SK-N-DZ (cell line): ENCODE measurements around the gene ASTN2.

Source experiments
- DNase-seq: peaks from one replicate; pipeline ENCODE4 v3.0.0-alpha.2; 2015; ENCODE audit warnings: low spot score

The ASTN2 gene

GRCh38 chr9:116674210-116674980, 740.5 kb downstream of the ASTN2 start:
- no peak for DNase-seq

- no peak for DNase-seq
Observed at GRCh38 chr9:116673375-116673774, 741.5 kb downstream of the ASTN2 start.

DNA sequence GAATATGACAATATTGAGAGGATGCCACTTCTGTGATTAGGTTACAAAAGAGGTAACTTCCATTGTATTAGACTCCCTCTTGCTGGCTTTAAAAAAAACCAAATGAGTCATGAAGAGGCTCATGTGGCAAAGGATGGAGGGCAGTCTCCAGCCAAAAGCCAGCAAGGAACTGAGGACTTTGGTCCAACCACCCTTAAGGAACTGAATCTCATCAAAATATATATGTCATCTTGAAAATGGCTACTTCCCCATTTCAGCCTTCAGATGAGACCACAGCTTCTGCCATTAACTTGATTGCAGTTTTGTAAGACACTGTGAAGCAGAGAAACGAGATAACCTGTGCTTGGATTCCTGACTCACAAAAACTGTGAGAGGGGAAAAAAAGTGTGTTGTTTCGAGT, 743.3 kb downstream of the ASTN2 start:
- no peak for DNase-seq

GRCh38 chr9:116668970-116669695, 745.7 kb downstream of the ASTN2 start:
- no peak for DNase-seq

DNA sequence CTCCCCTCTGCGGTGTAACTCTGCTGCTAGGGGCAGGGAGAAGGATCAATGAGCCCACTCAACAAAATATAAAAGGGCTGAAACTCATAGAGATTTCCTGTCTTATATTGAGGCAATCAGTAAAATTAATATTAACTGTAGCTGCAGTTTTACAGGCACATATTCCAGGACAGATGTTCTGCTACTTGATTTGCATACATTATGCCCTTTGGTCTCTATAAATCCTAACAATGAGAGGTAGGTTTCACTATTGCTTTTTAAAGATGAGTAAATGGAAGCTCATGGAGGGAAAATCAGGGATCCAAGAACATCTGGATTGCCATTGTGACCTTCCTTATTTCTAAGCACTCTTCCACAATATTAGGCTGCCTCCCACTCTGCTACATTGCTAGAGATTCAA, 751.3 kb downstream of the ASTN2 start:
- no peak for DNase-seq

- DNase-seq: no peak
Observed at GRCh38 chr9:116662646-116663310, 752.1 kb downstream of the ASTN2 start.

GRCh38 chr9:116661037-116661954, 753.6 kb downstream of the ASTN2 start:
- peak; percentile 70 for DNase-seq

DNA sequence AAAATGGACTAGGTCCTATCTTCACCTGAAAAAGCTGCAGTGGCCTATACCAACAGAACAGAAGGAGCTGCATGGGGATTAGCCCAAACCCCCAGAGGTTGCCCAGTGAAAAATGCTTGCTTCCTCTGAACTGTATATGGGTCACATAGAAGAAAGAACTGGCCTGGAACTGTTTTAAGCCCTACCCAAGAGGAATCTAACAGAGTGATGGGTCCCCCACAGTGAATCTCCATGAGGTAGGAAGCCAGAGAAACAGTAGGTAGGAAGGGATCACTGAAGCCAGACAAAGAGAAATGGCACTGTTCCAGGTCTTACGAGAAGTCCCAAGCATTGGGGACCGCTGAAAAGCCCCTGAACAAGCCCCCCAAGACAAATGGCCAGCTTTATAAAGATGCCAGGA, 756.6 kb downstream of the ASTN2 start:
- no peak for DNase-seq

DNA sequence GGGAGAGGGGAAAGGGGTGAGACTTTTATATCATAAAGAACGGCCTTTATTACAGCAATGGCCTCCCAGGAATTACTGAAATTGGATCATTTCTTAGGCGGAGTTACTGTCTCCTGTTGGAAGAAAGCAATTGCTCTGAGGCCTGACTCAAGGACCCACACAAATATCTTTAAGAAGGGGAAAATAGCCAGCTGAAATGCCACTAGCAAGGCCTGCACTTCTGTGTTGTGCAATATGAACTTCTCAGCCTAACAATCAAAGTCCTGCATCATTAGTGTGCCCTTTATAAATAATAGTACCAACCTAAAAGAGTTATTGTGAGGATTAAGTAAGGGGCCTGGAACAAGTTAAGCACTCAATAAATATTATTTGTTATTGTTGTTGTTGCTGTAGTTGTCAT, 757.9 kb downstream of the ASTN2 start:
- DNase-seq: no peak

DNA sequence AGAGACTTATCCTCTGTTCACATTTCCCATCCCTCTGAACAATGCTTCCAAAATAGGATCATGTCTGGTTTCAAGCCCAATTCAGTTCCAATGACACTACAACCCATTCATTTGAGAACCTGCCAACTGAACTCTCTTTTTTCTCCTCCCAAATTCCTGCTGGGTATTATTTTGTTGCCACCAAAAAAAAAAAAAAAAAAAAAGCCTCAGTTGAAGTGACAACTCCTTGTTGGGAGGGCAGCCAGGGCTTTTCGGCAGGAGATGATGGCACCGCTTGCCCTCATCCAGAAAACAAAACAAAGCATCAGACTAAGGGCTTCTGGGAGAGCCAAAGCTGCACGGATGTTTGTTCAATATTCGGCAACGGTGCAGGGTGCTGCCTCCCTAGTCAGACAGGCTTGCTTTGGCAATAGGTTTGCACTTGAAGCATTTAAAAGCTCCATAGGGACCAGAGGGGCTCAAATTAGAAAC, 758.3 kb downstream of the ASTN2 start:
- DNase-seq: no peak

- DNase-seq: no peak
Observed at GRCh38 chr9:116654059-116654355, 760.9 kb downstream of the ASTN2 start.

- DNase-seq: no peak
Observed at GRCh38 chr9:116653348-116654058, 761.4 kb downstream of the ASTN2 start.

GRCh38 chr9:116647515-116647809, 767.4 kb downstream of the ASTN2 start:
- no peak for DNase-seq

GRCh38 chr9:116646661-116647514, 768.0 kb downstream of the ASTN2 start:
- DNase-seq: peak; percentile 47

- DNase-seq: no peak
Observed at GRCh38 chr9:116644091-116644688, 770.7 kb downstream of the ASTN2 start.

DNA sequence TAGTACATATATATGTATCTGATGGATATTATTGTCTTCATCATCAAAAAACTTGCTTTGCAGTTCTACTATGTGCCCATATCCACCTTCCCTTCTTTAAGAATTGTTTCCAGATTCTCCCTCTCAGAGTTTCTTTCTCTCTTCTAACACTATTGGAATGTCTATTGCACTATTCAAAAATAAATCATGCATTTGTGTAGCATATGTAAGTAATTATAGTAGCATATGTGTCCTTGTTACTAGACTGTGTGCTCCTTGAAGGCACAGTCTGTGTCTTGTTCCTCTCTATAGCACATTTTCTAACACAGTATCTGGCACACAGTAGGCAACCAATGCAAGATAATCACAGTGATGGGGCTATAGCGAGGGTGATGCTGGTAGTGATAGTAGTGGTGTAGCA, 771.2 kb downstream of the ASTN2 start:
- DNase-seq: no peak

DNA sequence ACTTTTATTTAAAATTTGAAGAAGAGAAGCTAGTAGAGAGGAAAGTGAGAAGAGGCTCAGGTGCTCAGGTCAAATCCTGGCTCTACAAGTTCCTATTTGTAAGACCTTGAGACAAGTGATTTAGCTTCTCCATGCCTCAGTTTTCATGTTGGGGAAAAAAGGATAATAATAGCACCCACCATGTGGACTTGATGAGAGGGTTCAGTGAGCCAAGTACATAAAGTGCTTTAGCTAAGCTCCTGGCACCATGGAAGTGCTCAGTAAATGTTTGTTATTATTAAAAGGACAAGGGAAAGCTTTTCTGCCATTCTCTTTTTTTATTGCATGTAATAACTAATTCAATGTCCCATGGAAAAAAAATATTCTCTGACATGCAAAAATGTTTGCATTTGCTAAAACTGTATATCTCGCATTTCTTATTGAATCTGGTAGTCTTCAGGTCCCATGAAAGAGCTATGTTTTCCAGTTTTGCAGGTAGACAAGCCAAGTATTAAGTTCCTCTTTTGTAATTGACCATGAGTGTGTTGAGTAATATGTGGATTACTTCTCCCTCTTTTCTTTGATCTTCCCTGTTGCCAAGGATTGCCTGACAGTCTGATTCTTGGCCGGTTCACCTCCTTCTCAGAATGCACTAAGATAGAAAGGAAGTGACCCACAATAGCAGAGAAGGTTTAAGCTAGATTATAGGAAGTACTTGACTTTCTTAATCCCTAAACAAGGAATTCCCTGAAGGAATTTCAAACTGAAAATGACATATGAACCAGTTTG, 773.4 kb downstream of the ASTN2 start:
- DNase-seq: no peak

DNA sequence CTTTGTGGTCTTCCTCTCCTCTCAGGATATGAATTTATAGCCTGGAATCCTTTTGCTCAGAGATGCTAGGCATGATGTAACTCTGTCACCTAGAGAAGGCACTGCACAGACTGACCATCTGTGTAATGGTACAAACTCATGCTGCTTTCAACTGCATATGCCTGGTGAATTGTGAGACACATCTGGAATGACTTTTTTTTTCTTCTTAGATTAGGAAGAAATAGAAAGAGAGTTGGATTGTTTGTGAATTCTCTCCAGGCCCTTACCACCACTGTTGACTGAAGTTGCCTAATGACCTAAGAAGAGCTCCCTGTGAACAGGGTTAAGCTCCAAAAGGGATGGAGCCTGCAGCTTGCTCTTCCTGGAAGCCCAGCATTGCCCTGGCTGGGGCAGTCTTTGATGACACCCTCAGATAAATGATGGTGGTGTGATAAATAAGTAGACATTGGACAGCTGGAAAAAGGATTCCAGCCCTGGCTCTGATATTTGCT, 775.6 kb downstream of the ASTN2 start:
- DNase-seq: peak; percentile 85

DNA sequence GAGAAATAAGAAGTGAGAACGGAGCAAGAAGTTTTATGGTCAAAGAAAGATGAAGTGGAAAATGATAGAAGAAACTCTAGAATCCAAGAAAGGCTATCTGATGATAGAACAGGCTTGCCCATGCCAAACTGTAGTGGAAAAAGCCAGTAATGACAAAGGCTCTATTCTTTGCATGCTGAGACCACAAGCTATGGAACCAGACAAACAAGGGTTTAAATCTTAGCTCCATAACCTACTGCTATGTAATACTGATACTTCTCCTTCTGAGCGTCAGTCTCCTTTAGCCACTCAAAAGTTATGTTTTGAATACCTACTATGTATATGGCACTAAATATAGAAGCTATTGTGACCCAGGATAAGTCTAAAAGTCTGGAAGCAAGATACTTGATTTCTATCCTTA, 778.9 kb downstream of the ASTN2 start:
- no peak for DNase-seq
